ENCODE data around the gene EDEM2. TPM values are rescaled to one million over a fixed set of nuclear protein-coding genes. Genes with fewer than 3 reads are reported as not detected.

Gene EDEM2
- total and polyA plus RNA-seq, 2 of the 13 experiments (the other 11 are each of a cell fraction or from before 2014, with no cell fraction given): 33.1 to 46.9 TPM

DNA sequence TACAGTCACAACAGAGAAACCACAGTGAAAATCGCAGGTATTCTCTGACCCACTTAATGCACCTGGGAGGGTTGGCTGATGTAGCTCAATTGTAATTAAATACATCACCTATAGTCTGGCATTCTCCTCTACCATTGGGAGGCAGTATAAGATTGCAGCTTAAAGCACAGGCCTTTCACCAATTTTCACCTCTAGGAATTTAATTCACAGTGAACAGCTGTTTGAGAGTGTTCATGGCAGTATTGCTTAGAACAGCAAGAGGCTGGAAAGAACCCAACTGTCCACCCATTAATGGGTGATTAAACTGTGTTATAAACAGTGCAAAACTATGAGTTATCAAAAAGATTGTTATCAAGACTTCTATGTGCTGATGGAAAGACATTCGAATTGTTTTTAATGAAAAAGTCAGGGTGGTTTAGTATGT lies 2.0 kb downstream of the EDEM2 start (continued):
- peak; percentile 90 for TF ChIP-seq CTCF (CRISPR knock-in tag; IDR thresholded peaks at IDR 0.05)
- TF ChIP-seq ARNT2 (CRISPR knock-in tag; IDR thresholded peaks at IDR 0.05; ENCODE audit: low read depth): no peak
- TF ChIP-seq WIZ (CRISPR knock-in tag; IDR thresholded peaks at IDR 0.05): 0 out of 2 replicates have a peak, but pooled peaks have one; percentile 55
- no peak for TF ChIP-seq TRIM24 (CRISPR knock-in tag; IDR thresholded peaks at IDR 0.05)
- TF ChIP-seq ZKSCAN5 (CRISPR knock-in tag; IDR thresholded peaks at IDR 0.05): no peak
- TF ChIP-seq PPARG (CRISPR knock-in tag; conservative IDR thresholded peaks at IDR 0.05): peak; percentile 58; the same call in 1 of the 2 replicates
- no peak for TF ChIP-seq MXD4 (CRISPR knock-in tag; IDR thresholded peaks at IDR 0.05)
- no peak for TF ChIP-seq NKX3-1 (CRISPR knock-in tag; IDR thresholded peaks at IDR 0.05)
- TF ChIP-seq GMEB1 (CRISPR knock-in tag; IDR thresholded peaks at IDR 0.05; ENCODE audit: borderline replicate concordance): no peak
- peak; percentile 53 to 80 for TF ChIP-seq HMGXB4 (CRISPR knock-in tag; IDR thresholded peaks at IDR 0.05; ENCODE audit: borderline replicate concordance in 1 of 2, low read depth in 1 of 2)
- TF ChIP-seq SIX4 (CRISPR knock-in tag; IDR thresholded peaks at IDR 0.05): no peak
- peak; percentile 93 for TF ChIP-seq MIXL1 (CRISPR knock-in tag; IDR thresholded peaks at IDR 0.05)
- TF ChIP-seq ZNF775 (CRISPR knock-in tag; IDR thresholded peaks at IDR 0.05; ENCODE audit: borderline replicate concordance): 0 out of 2 replicates have a peak, but pooled peaks have one; percentile 34
- no peak for TF ChIP-seq FOXO1 (CRISPR knock-in tag; IDR thresholded peaks at IDR 0.05)
- 0 out of 2 replicates have a peak, but pooled peaks have one; percentile 19 for TF ChIP-seq MIER3 (CRISPR knock-in tag; IDR thresholded peaks at IDR 0.05; ENCODE audit: borderline replicate concordance)
- peak; percentile 20; the same call in 1 of the 2 replicates for TF ChIP-seq FOXA3 (CRISPR knock-in tag; IDR thresholded peaks at IDR 0.05)
- TF ChIP-seq ZNF142 (CRISPR knock-in tag; IDR thresholded peaks at IDR 0.05): no peak
- no peak for TF ChIP-seq ZFP36 (IDR thresholded peaks at IDR 0.05; ENCODE audit: borderline replicate concordance, low read depth, low read length, partially characterized antibody)
- peak; percentile 59; the same call in 1 of the 2 replicates for TF ChIP-seq ZNF317 (CRISPR knock-in tag; IDR thresholded peaks at IDR 0.05)
- TF ChIP-seq XRCC5 (optimal IDR thresholded peaks at IDR 0.05; ENCODE audit: low read length): peak; percentile 44

Data from HepG2 (cell line).